HFFc6 (cell line): Measurements from ENCODE around the gene C1orf216. TPM values are rescaled to one million over a fixed set of nuclear protein-coding genes. Genes with fewer than 3 reads are reported as not detected.

Experiments
- DNase-seq: peaks from one replicate; pipeline ENCODE4 v3.0.0-alpha.2; 2018
- H3K27ac Mint-ChIP-seq: 2 replicates; pipeline ENCODE4 v1.8.0; 2020; ENCODE audit warnings: mild to moderate bottlenecking, mixed read lengths
- H3K27me3 Mint-ChIP-seq: 2 replicates; pipeline ENCODE4 v1.8.0; 2021; ENCODE audit warnings: mild to moderate bottlenecking, moderate library complexity, mixed read lengths; ENCODE audit not compliant: insufficient read depth
- H3K36me3 Mint-ChIP-seq: 2 replicates; pipeline ENCODE4 v1.8.0; 2021; ENCODE audit warnings: low read depth, mixed read lengths
- H3K4me1 Mint-ChIP-seq: 2 replicates; pipeline ENCODE4 v1.8.0; 2020; ENCODE audit warnings: low read depth, mixed read lengths
- H3K4me3 Mint-ChIP-seq: 2 replicates; pipeline ENCODE4 v1.8.0; 2020; ENCODE audit warnings: mild to moderate bottlenecking, moderate library complexity, mixed read lengths
- H3K9me3 Mint-ChIP-seq: 2 replicates; pipeline ENCODE4 v1.8.0; 2020; ENCODE audit warnings: mild to moderate bottlenecking, mixed read lengths
- CTCF ChIP-seq: fragments of 200-600 bp; sonication (generic); IDR thresholded peaks from 2 replicates; pipeline ENCODE4 v1.5.0; 2021; ENCODE audit warnings: antibody characterized with exemption, mild to moderate bottlenecking
- long read RNA-seq: library from polyadenylated mRNA; unstranded; transcript quantifications from one replicate; pipeline ENCODE4 v2.0.0, GENCODE V29; 2019
- total RNA-seq, 6 experiments: library from RNA; stranded (reverse); fragmentation: NEBNext Ultra II Directional; extraction: Animal tissue kit (Norgen Biotek cat#: 25700); gene quantifications; 2 replicates in 1 of 6; 3 replicates in 5 of 6; pipeline ENCODE4 v1.2.3, GENCODE V29; 2021

The C1orf216 gene
- 10 to 100 TPM; 21.0 to 22.4 (median 21.8) TPM for total RNA-seq
- long read RNA-seq, transcript C1orf216-201 (2 exons, 3,218 nt): major isoform, 40 of 43 reads
- long read RNA-seq, partial matches to known transcripts: 0 of 43 reads
- long read RNA-seq, other reads (novel, unspliced or antisense): 3 of 43 reads

DNA sequence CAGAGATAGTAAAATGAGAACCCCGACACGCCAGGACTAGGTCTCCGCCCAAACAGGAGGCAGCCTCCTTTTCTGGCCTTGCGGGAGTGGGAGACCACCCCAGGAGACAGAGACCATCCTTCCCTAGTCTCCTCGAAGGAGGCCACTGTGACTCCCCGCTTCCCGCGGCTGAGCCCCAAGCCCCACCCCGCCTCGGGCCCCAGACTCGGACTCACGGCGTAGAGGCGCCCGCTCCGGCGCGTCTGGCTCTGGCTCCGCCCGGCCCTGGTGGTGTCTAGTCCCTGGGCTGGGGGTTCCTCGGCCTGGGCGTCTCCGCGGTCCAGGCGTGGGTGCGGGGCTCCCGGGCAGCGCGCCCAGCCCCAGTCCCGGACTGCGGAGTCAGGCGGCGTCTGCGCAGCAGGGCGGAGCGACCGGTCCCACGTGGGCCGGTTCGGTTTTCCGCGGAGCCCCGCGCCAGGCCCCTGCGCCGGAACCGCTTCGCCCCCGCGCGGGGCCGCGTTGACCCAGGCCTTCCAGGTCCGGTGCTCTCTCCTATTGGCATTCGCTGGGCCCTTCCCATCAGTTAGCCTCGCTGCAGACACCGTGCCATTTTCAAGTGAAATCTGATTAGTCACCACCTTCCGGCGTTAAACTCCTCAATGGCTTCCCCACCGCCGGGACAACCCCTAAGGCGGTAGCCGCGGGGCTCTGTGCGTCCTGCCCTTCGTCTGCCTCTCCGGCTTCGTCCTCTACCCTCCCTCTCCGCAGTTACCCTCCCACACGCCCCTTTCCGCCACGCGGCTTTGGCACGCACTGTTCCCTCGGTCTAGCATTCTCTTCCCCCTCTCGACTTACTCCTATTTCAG is at the start of gene C1orf216:
Gene C1orf216, minus strand, starts transcription at position 393 of the 845 bp plus-strand sequence. CDS start 2,563 bp downstream, outside the sequence.
- Mint-ChIP-seq H3K36me3 (peaks cover 9% of the 10 kb centered on the region), H3K27me3 (no peaks in the 10 kb centered on the region; the same call in none of the 2 replicates), H3K9me3 (no peaks in the 10 kb centered on the region), H3K4me3 (peak within 1 kb of the TSS; percentile 96), H3K27ac (peak within 1 kb of the TSS; percentile 98), H3K4me1 (peaks cover 41% of the 10 kb centered on the region)
- DNase-seq: peak; percentile 74
- no peak for TF ChIP-seq CTCF

DNA sequence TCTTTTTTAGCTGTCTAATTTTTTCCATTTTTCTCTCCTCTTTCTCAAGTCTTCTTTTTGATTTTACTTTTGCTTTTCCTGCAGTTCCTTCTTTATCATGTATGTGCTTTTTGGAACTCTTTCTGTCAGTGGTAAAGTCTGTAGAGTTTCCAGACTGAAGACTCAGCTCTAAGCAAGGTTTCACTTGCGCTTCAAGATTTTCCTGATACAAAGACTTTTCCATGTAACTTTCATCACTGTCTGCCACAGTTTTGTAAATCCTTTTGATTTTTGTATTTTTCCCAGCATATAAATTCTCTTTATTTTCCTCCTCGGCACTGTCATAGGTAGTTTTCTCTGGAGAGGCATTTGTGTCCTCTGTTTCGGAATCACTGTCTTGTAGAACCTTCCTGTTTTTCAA is 45.6 kb upstream of the C1orf216 start:
- no peak for TF ChIP-seq CTCF
- Mint-ChIP-seq H3K4me1 (peaks cover 30% of the 10 kb centered on the region), H3K36me3 (no peaks in the 10 kb centered on the region), H3K9me3 (no peaks in the 10 kb centered on the region), H3K27me3 (no peaks in the 10 kb centered on the region; the same call in none of the 2 replicates), H3K4me3 (no peak overlapping the region), H3K27ac (no peak overlapping the region)
- no peak for DNase-seq

DNA sequence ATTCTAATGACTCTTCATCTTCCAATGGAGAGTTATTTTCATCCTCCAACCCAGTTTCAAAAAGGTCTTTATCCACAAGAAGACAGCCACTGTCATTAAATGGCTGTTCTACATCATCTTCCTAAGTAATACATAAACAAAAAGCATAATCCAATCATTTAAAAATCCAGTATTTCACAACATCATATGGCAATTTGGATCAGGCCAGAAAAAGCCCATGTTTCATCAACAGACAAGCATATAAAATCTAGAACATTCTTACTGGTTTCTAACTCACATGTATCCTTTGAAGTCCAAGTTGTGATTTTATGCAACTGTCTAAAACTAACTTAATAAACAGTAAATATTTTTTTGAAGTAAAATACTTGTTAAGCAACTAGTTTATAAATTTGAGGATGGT is 44.5 kb upstream of the C1orf216 start:
- no peak overlapping the region for H3K4me3 Mint-ChIP-seq
- no peaks in the 10 kb centered on the region for H3K9me3 Mint-ChIP-seq
- H3K27me3 Mint-ChIP-seq: no peaks in the 10 kb centered on the region; the same call in none of the 2 replicates
- H3K27ac Mint-ChIP-seq: no peak overlapping the region
- peaks cover 21% of the 10 kb centered on the region for H3K4me1 Mint-ChIP-seq
- DNase-seq: no peak
- H3K36me3 Mint-ChIP-seq: no peaks in the 10 kb centered on the region
- no peak for TF ChIP-seq CTCF

GRCh38 chr1:35762141-35762540 is 43.5 kb upstream of the C1orf216 start:
- DNase-seq: no peak
- Mint-ChIP-seq H3K36me3 (no peaks in the 10 kb centered on the region), H3K27ac (no peak overlapping the region), H3K4me1 (peaks cover 16% of the 10 kb centered on the region), H3K9me3 (no peaks in the 10 kb centered on the region), H3K27me3 (no peaks in the 10 kb centered on the region; the same call in none of the 2 replicates), H3K4me3 (no peak overlapping the region)
- no peak for TF ChIP-seq CTCF

- Mint-ChIP-seq H3K4me1 (no peaks in the 10 kb centered on the region), H3K27ac (no peak overlapping the region), H3K9me3 (no peaks in the 10 kb centered on the region), H3K36me3 (no peaks in the 10 kb centered on the region), H3K4me3 (no peak overlapping the region), H3K27me3 (no peaks in the 10 kb centered on the region)
- DNase-seq: no peak
- no peak for TF ChIP-seq CTCF
These were observed 37.4 kb upstream of the C1orf216 start for GRCh38 chr1:35756064-35756463.
